HG02588 (cell line): ENCODE results near the gene PSTPIP1.

ENCODE experiments used
- ATAC-seq: cut with Tn5 transposase; IDR thresholded peaks from one replicate; pipeline ENCODE4 v1.9.1; 2021; ENCODE audit warnings: mild to moderate bottlenecking, moderate library complexity; ENCODE audit not compliant: unreplicated experiment

The PSTPIP1 gene

GRCh38 chr15:76978522-76979330 is 16.2 kb upstream of the PSTPIP1 start:
- ATAC-seq: no peak

- ATAC-seq: no peak
Observed at GRCh38 chr15:76979331-76979925, 15.5 kb upstream of the PSTPIP1 start.

- no peak for ATAC-seq
Observed at GRCh38 chr15:76979996-76980520, 14.9 kb upstream of the PSTPIP1 start.

- ATAC-seq: no peak
Observed at GRCh38 chr15:76982356-76982755, 12.6 kb upstream of the PSTPIP1 start.

GRCh38 chr15:76982756-76983155 is 12.2 kb upstream of the PSTPIP1 start:
- no peak for ATAC-seq

GRCh38 chr15:76983590-76984375 is 11.1 kb upstream of the PSTPIP1 start:
- no peak for ATAC-seq

GRCh38 chr15:76986743-76987142 is 8.2 kb upstream of the PSTPIP1 start:
- no peak for ATAC-seq

- ATAC-seq: no peak
Observed at GRCh38 chr15:76987276-76987675, 7.7 kb upstream of the PSTPIP1 start.

- ATAC-seq: peak; percentile 62
Observed at GRCh38 chr15:76987896-76988860, 6.7 kb upstream of the PSTPIP1 start.

- ATAC-seq: no peak
Observed at GRCh38 chr15:76988867-76989780, 5.8 kb upstream of the PSTPIP1 start.

GRCh38 chr15:76991048-76991447 is 3.9 kb upstream of the PSTPIP1 start:
- no peak for ATAC-seq

- ATAC-seq: no peak
Observed at GRCh38 chr15:76991741-76992645, 2.9 kb upstream of the PSTPIP1 start.

GRCh38 chr15:76993114-76993725 is 1.7 kb upstream of the PSTPIP1 start:
- ATAC-seq: no peak

- no peak for ATAC-seq
Observed at GRCh38 chr15:76994001-76994400, 925 bp upstream of the PSTPIP1 start.

GRCh38 chr15:76994496-76994895 is 430 bp upstream of the PSTPIP1 start:
- no peak for ATAC-seq

GRCh38 chr15:76996076-76996525 is 1.2 kb downstream of the PSTPIP1 start:
- ATAC-seq: no peak

GRCh38 chr15:76996526-76997401 is 1.8 kb downstream of the PSTPIP1 start:
- ATAC-seq: no peak
